NCI-H1105 (cell line): ENCODE results near the gene NDUFS2.

Experiments
- DNase-seq: peaks from one replicate; lab custom pipeline; 2025; lab: John Stamatoyannopoulos, UW

Gene NDUFS2

DNA sequence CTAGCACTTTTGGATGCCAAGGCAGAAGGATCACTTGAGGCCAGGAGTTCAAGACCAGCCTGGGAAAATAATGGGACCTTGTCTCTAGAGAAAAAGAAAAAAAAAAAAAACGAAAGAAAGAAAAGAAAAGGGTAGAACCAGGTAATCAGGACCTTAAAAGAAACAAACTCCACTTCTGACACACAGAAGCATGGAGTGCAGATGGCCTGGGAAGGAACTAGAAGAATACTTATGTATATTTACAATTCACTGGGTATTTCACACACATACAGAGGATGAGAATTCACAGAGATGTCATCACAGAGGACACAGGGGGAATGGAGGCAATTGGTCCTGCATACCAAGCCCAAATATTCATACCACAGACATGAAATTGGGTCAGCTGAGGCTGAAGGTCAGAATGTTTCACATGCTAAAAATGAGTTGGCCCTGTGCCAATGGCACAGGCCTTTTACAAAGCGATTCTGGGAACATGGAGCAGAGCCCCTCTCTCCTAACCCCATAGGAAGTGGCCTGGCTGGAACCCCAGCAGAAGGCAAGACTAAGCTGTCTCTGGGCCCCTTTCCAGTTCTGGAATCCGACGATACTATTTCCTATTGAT lies 29.3 kb upstream of the NDUFS2 start:
- DNase-seq = no peak

DNA sequence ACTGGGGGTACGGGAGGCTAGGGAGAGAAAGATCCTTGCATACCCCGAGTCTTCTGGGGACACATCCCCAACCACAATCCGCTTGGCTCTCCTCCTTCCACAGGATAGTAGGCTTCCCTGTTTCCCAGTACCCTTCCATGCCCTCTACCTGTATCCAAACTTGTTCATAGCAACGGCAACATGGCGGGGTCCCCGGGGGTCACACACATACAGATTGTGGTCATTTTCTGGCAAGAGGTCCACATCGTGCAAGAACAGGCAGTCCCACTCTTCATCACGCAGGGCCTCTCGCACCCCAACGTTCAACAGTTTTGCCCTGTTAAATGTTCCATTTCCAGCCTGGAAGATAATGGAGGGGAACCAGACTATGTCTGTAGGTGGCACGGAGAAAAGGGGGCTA lies 28.5 kb upstream of the NDUFS2 start:
- DNase-seq = no peak

GRCh38 chr1:161174911-161175310 lies 27.3 kb upstream of the NDUFS2 start:
- no peak for DNase-seq

- DNase-seq = no peak
Measured at GRCh38 chr1:161175771-161176453, 26.3 kb upstream of the NDUFS2 start.

GRCh38 chr1:161176468-161177111 lies 25.6 kb upstream of the NDUFS2 start:
- no peak for DNase-seq

DNA sequence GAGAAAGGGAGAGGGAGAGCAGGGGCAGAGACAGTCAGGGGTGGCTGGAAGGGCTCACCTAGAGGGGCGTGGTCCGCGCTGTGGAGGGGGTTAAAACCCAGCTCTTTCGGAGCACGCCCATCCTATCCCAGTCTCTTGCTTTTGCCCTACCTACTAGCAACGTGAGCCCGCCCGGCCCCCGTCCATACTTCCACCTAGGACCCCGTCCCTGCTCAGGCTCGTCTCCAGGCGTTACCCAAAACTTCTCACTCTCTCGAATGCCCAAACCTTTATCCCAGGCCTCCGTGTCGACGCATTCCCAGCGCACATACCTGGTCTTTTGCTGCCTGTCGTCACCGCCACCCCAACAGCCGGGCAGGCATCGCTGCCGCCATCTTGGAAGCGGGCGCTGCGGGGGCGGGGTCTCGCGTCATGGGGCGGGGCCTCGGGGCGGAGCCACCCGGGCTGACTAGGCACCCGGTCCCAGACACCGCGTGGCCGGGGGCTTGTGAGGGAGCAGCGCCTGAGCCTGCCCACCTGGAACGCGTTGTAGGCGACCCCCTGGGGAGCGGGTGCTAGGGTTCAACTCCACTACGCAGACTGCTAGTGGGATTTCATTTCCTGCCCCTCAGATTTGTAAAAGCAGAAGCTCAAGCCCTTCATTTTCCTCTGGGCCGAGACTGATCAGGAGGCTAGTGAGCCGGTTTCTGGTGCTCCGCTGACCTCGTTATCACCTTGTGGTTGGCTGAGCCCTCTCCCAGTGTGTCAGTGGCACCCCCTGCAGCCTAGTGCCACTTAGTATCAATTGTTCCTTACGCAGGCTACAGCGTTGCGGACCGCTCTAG lies 24.8 kb upstream of the NDUFS2 start, which contains the start of gene B4GALT3:
TSS of gene B4GALT3 (minus strand) at position 396 of the 824 bp plus-strand sequence. CDS start 1,447 bp downstream, outside the sequence.
- peak; percentile 75 for DNase-seq

DNA sequence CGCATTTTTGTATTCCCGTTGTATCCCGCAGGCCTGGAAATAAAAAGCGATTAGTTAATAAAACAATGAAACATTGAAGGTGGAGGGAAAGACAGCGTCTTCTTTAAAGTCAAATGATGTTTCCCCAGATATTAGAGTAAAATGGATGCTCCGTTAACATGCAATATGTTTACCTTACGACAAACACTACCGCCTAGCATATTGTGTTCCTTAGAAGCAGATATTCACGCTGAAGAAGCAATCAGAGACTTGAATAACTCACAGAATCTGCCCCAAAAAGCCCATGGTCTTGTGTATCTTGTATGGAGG lies 24.3 kb upstream of the NDUFS2 start:
- no peak for DNase-seq

GRCh38 chr1:161179698-161180097 lies 22.5 kb upstream of the NDUFS2 start:
- DNase-seq = no peak

GRCh38 chr1:161180639-161181038 lies 21.5 kb upstream of the NDUFS2 start:
- no peak for DNase-seq

DNA sequence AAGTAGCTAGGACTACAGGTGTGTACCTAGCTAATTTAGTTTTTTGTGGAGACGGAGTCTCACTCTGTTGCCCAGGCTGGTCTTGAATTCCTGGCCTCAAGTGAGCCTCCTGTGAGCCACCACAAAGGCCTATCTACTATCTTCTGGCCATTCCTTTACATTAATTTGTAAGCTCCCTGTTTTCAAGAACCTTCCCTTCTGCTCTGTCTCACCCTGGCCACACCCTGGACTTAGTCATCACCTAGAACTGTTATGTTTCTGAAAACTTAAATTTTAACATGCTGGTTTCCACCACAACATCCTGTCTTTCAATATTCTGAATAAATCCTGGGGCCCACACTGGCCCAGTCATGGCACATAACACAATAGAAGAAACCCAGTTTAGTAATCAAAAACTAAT lies 20.0 kb upstream of the NDUFS2 start:
- no peak for DNase-seq

DNA sequence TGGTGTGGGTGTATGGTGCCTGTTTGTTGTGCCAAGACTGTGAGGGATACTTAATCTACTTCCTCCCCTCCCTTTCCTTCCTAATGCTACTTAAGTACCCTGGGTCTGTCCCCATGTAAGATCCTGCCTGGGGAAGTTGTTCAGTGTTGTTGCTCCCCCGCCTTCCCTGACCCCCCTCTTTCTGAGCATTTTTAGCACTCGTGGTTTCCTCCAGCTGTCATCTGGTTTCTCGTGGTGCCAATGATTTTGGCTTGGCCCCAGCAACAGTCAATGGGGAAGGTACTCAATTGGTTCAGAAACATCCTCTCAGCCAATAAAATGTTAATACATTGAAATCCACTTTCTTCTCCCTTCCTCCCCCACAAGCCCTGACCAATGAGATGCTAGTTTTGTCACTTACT lies 16.9 kb upstream of the NDUFS2 start:
- no peak for DNase-seq

DNA sequence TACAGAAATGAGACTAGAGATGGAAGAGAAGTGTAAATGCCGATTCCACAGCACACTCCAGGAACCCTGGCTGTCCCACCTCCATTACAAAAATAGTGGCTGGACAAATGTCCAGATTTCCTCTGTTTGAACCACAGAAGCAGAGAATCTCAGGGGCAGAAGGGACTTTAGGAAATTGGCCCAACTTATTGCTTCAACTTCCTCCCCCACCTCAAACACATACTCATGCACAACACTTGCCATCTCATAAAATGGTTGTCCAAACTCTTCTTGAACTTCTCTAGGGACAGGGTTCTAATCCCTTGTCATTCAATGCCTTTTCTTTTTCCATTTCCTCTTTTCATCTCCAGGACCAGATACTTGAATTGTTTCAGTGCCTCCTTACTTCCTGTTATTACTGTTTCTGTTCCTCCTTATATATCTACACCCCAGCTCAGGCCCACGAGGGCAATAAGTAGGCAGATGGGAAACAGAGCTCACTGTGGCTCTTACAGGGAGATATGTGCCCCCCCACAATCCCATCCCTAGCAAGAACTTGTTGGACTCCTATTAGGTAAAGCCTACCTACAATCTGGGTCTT lies 16.3 kb upstream of the NDUFS2 start:
- DNase-seq = no peak

DNA sequence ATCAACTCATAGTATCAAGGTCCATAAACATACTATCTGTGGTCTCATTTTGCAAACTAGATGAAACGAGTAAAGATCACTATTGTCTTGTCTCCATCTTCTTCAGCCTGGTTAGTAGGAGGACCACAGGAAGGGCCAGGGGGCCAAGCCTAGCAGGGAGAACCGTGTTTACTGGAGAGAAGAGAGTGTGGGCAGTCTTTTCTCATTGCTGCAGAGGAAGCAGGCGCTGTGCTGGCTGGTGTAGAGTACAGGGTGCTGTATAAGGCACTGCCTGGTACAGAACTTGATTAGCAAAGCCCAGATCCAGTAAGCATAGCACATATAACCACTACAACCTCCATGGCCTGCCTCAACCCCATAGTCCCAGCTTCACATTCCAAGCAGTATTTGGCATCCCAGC lies 14.9 kb upstream of the NDUFS2 start:
- no peak for DNase-seq

DNA sequence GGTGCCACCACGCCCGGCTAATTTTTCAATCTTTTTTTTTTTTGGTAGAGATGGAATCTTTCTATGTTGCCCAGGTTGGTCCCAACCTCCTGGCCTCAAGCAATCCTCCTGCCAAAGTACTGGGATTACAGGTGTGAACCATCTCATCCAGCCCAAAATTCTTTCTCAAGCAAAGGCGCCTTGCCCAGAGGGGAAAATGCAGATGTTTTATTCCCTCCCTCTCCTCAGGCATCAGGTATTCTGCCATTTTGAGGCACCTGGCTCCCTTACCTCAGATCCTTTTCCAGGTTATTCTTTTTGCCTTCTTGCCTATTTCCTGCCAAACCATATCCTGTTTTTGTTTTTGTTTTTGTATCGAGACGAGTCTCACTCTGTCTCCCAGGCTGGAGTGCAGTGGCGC lies 13.8 kb upstream of the NDUFS2 start:
- no peak for DNase-seq

DNA sequence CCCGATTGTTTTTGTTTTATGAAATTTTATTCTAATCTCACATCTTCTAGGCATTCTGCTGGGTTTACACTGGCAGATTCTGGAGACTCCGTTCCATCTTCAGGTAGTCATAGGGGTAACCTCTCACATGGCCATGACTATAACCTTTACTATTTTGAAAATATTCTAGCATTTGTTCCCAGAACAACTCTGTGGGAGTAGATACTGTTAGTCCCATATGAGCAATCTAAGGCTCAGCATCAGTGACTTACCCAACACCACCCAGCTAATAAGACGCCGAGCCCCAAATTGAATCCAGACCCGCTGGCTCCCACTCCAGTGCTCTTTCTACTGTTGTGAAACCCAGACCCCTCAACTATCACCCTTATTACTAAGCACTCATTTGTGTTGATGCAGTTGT lies 13.1 kb upstream of the NDUFS2 start:
- DNase-seq = no peak

GRCh38 chr1:161190962-161191521 lies 11.1 kb upstream of the NDUFS2 start:
- no peak for DNase-seq

- no peak for DNase-seq
Measured at GRCh38 chr1:161191971-161192370, 10.2 kb upstream of the NDUFS2 start.

- DNase-seq = peak; percentile 64
Measured at GRCh38 chr1:161192476-161193465, 9.4 kb upstream of the NDUFS2 start.

DNA sequence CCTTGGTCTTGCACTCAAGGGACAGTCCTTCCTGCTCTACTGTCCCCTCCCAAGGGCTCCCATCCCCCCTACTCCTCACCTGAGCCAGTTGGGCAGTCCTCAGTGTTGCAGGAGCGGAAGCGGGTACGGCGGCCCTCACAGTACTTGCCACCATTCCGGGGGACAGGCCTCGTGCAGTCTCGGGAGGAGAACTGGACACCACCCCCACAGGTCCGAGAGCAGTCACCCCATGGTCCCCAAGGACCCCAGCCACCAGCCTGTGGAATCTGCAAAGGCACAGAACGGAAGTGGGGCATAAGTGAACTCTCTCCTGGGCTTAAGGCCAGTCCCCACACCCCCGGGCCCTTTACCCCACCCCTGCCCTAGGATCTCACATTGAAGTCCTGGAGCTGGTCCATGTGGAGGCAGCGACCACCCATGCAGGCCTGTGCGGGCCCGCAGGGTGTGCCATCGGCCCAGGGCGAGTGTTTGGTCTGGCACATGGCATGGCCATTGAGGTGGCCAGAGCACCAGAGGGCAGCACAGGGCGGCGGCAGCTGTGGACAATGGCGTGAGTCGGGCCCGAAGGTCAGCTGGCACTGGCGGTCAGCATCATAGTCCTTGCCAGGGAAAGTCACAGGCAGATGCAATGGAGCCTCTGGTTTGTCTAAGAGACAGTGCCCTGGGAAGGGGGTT lies 8.5 kb upstream of the NDUFS2 start:
- DNase-seq = no peak

DNA sequence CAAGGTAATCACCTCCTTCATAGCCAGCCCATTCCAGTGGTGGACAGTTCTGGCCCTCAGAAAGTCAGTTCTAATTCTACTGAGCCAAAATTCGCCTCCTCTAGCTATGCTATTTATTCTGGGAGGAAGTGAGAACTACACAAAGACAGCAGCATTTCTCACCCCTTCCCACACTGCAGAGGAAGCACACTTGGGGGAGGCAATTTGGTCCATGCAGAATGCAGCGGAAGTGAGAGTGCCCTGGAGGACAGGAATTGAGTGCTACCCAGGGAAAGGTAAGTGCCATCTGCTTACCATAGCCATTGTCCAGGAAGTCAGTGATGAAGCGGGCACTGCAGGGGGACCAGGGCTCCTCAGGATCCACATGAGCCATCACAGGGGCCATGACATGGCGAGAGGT lies 7.0 kb upstream of the NDUFS2 start:
- DNase-seq = no peak
